CD4-positive, alpha-beta T cell treated with Interleukin-6 for 4 hours (primary cell): ENCODE data around the gene PIGR.

Experiments
- DNase-seq: peaks from one replicate; pipeline ENCODE4 v3.0.0-alpha.2; 2020; ENCODE audit warnings: mixed read lengths

PIGR gene

GRCh38 chr1:206887701-206888100, 58.6 kb downstream of the PIGR start:
- DNase-seq: no peak

GRCh38 chr1:206886831-206887230, 59.4 kb downstream of the PIGR start:
- no peak for DNase-seq

GRCh38 chr1:206885341-206886060, 60.8 kb downstream of the PIGR start:
- DNase-seq: no peak

GRCh38 chr1:206883876-206884275, 62.4 kb downstream of the PIGR start:
- no peak for DNase-seq

GRCh38 chr1:206883160-206883559, 63.1 kb downstream of the PIGR start:
- DNase-seq: no peak

GRCh38 chr1:206882555-206882954, 63.7 kb downstream of the PIGR start:
- no peak for DNase-seq

- no peak for DNase-seq
Observed at GRCh38 chr1:206880314-206880713, 66.0 kb downstream of the PIGR start.
